Fibroblast of mammary gland (primary cell): Measurements from ENCODE around the gene PUM1.
"Not testable (repeated sequence)": the region's sequence is repeated elsewhere in the genome, so short reads cannot be mapped to it uniquely, and the experiment has no call there.

ENCODE experiments used
- DNase-seq: peaks from one replicate; pipeline ENCODE4 v3.0.0-alpha.2; 2010; ENCODE audit warnings: low read depth
- H3K4me3 ChIP-seq: 2 replicates; pipeline ENCODE4 v1.5.1; 2011; ENCODE audit warnings: low read depth, mild to moderate bottlenecking, low read length, moderate library complexity; ENCODE audit not compliant: control insufficient read depth
- TF ChIP-seq, protein P1 (sequence below): conservative IDR thresholded peaks from 2 replicates; pipeline ENCODE4 v1.5.1; 2011; ENCODE audit warnings: low read depth, low read length, inconsistent platforms; ENCODE audit not compliant: control insufficient read depth, insufficient read depth

PUM1 gene

DNA sequence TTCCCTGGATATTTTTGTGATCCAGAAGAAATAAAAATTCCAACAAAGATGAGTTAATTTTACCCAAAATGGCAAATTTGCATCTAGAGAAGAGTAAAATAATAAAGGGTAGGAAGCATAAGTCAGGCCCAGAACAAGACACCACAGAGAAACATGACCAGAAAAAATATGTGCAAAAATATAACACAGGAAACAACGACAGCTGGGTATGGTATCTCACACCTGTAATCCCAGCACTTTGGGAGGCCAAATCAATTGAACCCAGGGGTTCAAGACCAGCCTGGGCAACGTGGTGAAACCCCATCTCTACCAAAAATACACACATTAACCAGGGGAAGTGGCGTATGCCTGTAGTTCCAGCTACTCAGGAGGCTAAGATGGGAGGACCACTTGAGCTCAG lies 117.2 kb downstream of the PUM1 start:
- H3K4me3 ChIP-seq = no peak overlapping the region

DNA sequence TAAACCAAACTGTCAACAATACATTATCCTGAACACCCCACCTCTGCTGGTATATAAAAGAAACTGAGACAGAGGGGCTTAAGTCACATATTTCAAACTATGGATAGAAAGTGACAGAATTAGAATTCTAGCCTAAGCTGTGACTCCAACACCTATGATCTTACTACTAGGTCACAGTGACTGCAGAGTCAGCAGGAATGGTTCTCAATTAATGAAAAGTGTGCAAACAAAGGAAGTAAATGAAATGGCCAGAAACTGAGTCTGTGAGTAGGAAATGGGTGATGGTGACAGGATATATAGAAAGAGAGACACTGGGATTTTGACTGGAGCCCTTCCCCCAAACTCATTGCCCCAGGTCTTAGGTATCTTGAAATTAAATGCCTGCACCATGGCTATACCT lies 118.3 kb downstream of the PUM1 start:
- TF ChIP-seq, protein P1, sequence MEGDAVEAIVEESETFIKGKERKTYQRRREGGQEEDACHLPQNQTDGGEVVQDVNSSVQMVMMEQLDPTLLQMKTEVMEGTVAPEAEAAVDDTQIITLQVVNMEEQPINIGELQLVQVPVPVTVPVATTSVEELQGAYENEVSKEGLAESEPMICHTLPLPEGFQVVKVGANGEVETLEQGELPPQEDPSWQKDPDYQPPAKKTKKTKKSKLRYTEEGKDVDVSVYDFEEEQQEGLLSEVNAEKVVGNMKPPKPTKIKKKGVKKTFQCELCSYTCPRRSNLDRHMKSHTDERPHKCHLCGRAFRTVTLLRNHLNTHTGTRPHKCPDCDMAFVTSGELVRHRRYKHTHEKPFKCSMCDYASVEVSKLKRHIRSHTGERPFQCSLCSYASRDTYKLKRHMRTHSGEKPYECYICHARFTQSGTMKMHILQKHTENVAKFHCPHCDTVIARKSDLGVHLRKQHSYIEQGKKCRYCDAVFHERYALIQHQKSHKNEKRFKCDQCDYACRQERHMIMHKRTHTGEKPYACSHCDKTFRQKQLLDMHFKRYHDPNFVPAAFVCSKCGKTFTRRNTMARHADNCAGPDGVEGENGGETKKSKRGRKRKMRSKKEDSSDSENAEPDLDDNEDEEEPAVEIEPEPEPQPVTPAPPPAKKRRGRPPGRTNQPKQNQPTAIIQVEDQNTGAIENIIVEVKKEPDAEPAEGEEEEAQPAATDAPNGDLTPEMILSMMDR = no peak
- DNase-seq = no peak
- no peak overlapping the region for H3K4me3 ChIP-seq

More for the DNA sequence above, 117.2 kb downstream of the PUM1 start:
- TF ChIP-seq, protein P1 = no peak
- DNase-seq = no peak

DNA sequence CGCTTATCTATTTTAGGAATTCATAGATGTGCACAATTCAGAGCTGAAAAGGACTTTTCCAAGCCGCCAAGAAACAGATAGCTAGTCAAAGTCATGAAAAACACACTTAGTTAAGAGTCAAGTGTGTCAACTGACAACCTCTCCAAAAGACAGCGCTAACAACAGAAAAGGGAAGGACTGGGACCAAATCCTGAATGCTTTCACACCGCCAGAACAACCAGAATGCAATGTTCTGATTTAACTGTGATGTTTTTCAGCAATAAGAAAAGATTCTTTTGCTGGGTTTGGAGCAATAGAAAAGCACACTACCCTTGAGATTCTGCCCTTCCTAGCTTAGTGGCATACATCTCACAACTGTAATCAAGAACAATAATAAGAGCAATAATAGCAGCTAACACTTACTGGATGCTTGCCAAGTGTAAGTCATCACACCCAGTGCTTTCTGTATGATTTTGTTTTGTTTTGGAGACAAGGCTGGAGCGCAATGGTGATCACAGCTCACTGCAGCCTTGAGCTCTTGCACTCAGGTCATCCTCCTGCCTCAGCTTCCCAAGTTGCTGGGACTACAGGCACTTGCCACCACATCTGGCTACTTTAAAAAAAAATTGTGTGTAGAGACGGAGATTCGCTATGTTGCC lies 123.1 kb downstream of the PUM1 start:
- TF ChIP-seq, protein P1 = no peak
- no peak overlapping the region for H3K4me3 ChIP-seq
- DNase-seq = no peak

DNA sequence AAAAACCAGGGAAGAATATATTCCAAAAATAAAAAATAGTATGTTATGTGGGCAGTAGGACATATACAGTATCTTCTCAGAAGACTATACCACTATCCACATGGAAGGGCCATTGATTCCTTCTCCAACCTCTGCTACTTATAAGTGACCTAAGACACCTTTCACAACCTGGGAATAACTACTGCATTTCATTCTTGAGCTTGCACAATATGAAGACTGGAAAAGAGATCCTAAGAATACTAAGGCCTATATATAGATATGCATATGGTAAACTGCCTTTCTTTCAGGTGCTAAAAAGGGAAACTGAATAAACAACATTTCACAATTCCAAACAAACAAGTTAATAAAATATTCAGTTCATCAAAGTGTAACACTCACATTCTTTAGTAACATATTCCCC lies 125.0 kb downstream of the PUM1 start:
- no peak for DNase-seq
- TF ChIP-seq, protein P1 = no peak

DNA sequence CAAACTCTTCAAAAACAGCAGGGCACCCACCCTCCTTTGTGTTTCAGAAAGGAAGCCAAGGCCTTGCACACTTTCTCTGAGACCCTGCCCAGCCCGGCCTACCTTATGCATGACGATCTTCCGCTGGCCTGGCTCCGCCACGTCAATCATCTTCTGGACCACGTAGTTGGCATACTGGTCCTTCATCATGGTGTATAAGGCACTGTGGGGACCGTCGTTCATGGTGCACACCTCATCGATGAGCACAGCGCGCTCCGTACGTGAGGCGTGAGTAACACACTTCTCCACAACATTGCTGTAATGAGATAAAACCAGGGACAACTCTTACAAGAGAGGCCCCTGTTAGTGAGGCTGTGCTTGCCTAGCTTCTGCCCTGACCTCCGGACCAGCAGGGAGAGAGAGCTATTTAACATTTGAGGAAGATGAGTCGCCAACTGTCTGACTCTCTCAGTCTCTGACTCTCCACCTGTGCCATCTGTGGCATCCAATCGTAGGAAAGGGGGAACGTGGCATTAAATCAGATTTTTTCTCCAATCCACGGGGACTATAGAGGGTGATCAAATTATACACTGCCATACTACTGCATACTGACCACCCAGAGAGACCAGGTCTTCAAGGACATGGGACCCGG lies 128.9 kb downstream of the PUM1 start:
- H3K4me3 ChIP-seq = no peak overlapping the region
- TF ChIP-seq, protein P1 = no peak
- no peak for DNase-seq

More for the DNA sequence above, 125.0 kb downstream of the PUM1 start:
- H3K4me3 ChIP-seq = no peak overlapping the region

DNA sequence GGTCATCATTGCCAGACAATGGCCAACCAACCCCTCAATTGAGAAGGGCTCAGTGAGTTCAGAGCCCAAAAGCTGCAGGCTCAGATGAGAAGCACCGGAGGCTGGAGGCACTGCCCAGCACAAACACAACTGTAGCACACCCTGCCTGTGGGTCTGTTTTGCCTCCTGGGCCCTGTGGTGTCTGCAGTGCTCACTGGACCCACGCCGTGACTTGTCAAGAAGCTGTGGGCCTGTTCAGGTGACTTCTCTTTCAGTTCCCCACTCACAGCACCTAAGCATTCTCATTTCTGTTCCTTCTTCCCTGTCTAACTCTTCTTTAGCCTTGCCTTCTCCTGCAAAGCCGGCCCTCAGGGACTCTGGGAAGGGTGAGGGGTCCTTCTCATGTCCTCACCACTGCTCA lies 129.8 kb downstream of the PUM1 start:
- not testable (repeated sequence) for H3K4me3 ChIP-seq, DNase-seq

DNA sequence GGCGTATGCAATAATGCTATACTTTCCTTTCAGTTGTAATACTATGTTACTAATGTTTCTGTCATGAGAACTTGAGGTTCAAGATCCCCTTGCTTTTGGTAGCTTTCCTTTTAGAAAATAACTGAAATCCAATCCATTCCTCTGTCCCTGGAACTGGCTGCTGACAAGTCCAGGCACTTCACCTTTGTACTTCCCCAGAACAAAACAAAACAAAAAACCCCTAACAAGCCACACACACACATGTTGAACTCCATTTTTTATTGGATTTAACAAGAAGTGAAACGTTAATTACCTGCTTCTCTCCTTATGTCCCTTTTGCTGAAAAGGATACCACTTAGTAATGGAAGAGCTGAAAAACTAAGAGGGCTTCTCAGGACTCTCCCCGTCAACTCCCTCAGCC lies 130.9 kb downstream of the PUM1 start:
- H3K4me3 ChIP-seq = no peak overlapping the region
- DNase-seq = no peak
- TF ChIP-seq, protein P1 = no peak
